ENCODE data around the gene NXF2B. TPM values are rescaled to one million over a fixed set of nuclear protein-coding genes. Genes with fewer than 3 reads are reported as not detected.
"Not testable (repeated sequence)": the region's sequence is repeated elsewhere in the genome, so short reads cannot be mapped to it uniquely, and the experiment has no call there.

The NXF2B gene, protein sequence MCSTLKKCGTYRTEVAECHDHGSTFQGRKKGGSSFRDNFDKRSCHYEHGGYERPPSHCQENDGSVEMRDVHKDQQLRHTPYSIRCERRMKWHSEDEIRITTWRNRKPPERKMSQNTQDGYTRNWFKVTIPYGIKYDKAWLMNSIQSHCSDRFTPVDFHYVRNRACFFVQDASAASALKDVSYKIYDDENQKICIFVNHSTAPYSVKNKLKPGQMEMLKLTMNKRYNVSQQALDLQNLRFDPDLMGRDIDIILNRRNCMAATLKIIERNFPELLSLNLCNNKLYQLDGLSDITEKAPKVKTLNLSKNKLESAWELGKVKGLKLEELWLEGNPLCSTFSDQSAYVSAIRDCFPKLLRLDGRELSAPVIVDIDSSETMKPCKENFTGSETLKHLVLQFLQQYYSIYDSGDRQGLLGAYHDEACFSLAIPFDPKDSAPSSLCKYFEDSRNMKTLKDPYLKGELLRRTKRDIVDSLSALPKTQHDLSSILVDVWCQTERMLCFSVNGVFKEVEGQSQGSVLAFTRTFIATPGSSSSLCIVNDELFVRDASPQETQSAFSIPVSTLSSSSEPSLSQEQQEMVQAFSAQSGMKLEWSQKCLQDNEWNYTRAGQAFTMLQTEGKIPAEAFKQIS
- total RNA-seq, result not detected in 2 replicates
- polyA plus RNA-seq, result not detected in 2 replicates
- polyA plus RNA-seq (2012), result not detected in 2 replicates
- polyA minus RNA-seq (ENCODE audit: low replicate concordance), result not detected in 2 replicates

DNA sequence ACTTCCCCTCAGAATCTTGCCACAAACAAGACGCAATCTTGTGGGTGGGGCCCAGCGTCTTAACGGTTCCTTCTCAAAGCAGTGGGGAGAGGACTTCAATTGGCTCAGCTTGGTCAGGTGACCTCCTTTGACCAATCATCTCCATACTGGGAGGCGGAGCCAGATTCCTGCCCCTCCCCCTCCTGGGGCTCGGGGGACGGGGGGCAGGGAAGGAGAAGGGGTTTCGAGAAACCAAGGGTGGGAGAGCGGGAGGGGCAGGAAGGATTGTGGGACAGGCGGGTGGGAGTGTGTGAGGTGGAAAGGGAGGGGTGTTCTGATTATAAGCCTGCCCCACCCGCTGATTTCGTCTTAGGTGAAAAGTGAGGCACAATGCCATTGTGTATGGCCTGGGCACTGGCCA, at the start of gene NXF2B:
Gene NXF2B (minus strand): TSS at position 101 of the 400 bp plus-strand sequence. CDS start 59,972 bp downstream, outside the sequence.
- not testable (repeated sequence) for H3K27ac ChIP-seq (ENCODE audit: insufficient read depth, low read length); H3K4me1 ChIP-seq (ENCODE audit: control insufficient read depth, extremely low read depth, insufficient read depth, low read length); H3K79me2 ChIP-seq (ENCODE audit: control insufficient read depth, insufficient read depth, low read length); H3K27me3 ChIP-seq (ENCODE audit: control insufficient read depth, insufficient read depth, low read length); DNase-seq (ENCODE audit: low read depth in 2 of 2); H3K4me3 ChIP-seq (replicated peaks in 1 of 4; ENCODE audit: control extremely low read depth in 1 of 4, insufficient read depth in 1 of 4, low read depth in 3 of 4, low read length in 4 of 4); H2AFZ ChIP-seq (ENCODE audit: low read length); H3K9ac ChIP-seq (ENCODE audit: insufficient read depth, low read length); H3K4me2 ChIP-seq (ENCODE audit: extremely low read depth, insufficient read depth, low read length); H3K9me3 ChIP-seq (ENCODE audit: control insufficient read depth, insufficient read depth, low read depth, low read length); H3K36me3 ChIP-seq (ENCODE audit: control insufficient read depth, insufficient read depth, low read length); H4K20me1 ChIP-seq (ENCODE audit: control insufficient read depth, extremely low read depth, insufficient read depth, low read length)

DNA sequence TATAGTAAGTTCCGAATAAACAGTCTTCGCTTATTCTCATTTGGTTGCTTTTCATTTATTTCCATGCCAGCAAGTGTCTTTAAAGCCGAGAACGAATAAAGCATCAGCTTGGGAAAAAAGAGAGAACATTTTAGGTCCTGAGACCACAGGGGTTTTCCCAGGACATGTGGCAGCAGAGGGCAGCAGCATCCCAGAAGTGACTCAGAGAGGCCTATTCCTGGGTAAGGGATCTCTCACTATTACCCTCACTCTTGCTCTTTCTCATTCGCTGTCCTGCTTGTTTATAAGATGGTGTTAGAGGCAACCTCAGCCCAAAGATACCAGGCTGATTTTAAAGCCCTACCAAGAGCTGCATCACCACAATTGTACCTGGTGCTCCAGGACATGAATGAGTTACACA, 39.0 kb upstream of the NXF2B start:
- not testable (repeated sequence) for H3K9ac ChIP-seq (ENCODE audit: insufficient read depth, low read length); H3K4me1 ChIP-seq (ENCODE audit: control insufficient read depth, extremely low read depth, insufficient read depth, low read length); H4K20me1 ChIP-seq (ENCODE audit: control insufficient read depth, extremely low read depth, insufficient read depth, low read length); H3K4me3 ChIP-seq (replicated peaks in 1 of 4; ENCODE audit: control extremely low read depth in 1 of 4, insufficient read depth in 1 of 4, low read depth in 3 of 4, low read length in 4 of 4); H3K4me2 ChIP-seq (ENCODE audit: extremely low read depth, insufficient read depth, low read length); H2AFZ ChIP-seq (ENCODE audit: low read length); H3K36me3 ChIP-seq (ENCODE audit: control insufficient read depth, insufficient read depth, low read length); DNase-seq (ENCODE audit: low read depth in 2 of 2); H3K9me3 ChIP-seq (ENCODE audit: control insufficient read depth, insufficient read depth, low read depth, low read length); H3K27ac ChIP-seq (ENCODE audit: insufficient read depth, low read length); H3K27me3 ChIP-seq (ENCODE audit: control insufficient read depth, insufficient read depth, low read length); H3K79me2 ChIP-seq (ENCODE audit: control insufficient read depth, insufficient read depth, low read length)

- H3K4me2 ChIP-seq (ENCODE audit: extremely low read depth, insufficient read depth, low read length); H3K9me3 ChIP-seq (ENCODE audit: control insufficient read depth, insufficient read depth, low read depth, low read length); H4K20me1 ChIP-seq (ENCODE audit: control insufficient read depth, extremely low read depth, insufficient read depth, low read length); H2AFZ ChIP-seq (ENCODE audit: low read length); H3K27me3 ChIP-seq (ENCODE audit: control insufficient read depth, insufficient read depth, low read length); H3K9ac ChIP-seq (ENCODE audit: insufficient read depth, low read length); DNase-seq (ENCODE audit: low read depth in 2 of 2); H3K36me3 ChIP-seq (ENCODE audit: control insufficient read depth, insufficient read depth, low read length); H3K4me3 ChIP-seq (replicated peaks in 1 of 4; ENCODE audit: control extremely low read depth in 1 of 4, insufficient read depth in 1 of 4, low read depth in 3 of 4, low read length in 4 of 4); H3K79me2 ChIP-seq (ENCODE audit: control insufficient read depth, insufficient read depth, low read length); H3K27ac ChIP-seq (ENCODE audit: insufficient read depth, low read length); H3K4me1 ChIP-seq (ENCODE audit: control insufficient read depth, extremely low read depth, insufficient read depth, low read length): not testable (repeated sequence)
Measured at GRCh38 chrX:102471762-102472220, 32.0 kb upstream of the NXF2B start, which contains the start of gene TCP11X2. TCP11X2 (minus strand) TSS chrX:102471812.

DNA sequence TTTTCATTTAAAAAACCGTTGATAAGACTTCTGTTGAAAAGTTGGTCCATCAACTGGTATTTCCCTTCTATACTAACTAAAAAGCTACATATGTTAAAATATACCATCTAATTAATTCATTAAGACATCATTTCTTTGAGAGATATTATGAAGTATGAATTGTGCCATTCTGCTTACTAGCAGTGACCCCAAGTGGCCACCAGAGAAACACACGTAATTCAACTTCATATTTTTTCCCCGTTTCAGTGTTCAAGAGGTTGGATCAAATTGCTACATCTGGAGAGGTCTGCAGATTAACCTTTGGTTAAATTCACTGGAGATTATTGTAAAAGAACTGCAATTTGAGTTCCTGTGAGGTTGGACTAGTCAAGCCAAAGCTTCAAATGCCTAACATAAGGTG, 30.4 kb upstream of the NXF2B start:
- DNase-seq (ENCODE audit: low read depth in 2 of 2); H3K4me1 ChIP-seq (ENCODE audit: control insufficient read depth, extremely low read depth, insufficient read depth, low read length); H3K4me2 ChIP-seq (ENCODE audit: extremely low read depth, insufficient read depth, low read length); H3K36me3 ChIP-seq (ENCODE audit: control insufficient read depth, insufficient read depth, low read length); H3K9me3 ChIP-seq (ENCODE audit: control insufficient read depth, insufficient read depth, low read depth, low read length); H3K27me3 ChIP-seq (ENCODE audit: control insufficient read depth, insufficient read depth, low read length); H2AFZ ChIP-seq (ENCODE audit: low read length); H3K4me3 ChIP-seq (replicated peaks in 1 of 4; ENCODE audit: control extremely low read depth in 1 of 4, insufficient read depth in 1 of 4, low read depth in 3 of 4, low read length in 4 of 4); H3K27ac ChIP-seq (ENCODE audit: insufficient read depth, low read length); H4K20me1 ChIP-seq (ENCODE audit: control insufficient read depth, extremely low read depth, insufficient read depth, low read length); H3K9ac ChIP-seq (ENCODE audit: insufficient read depth, low read length); H3K79me2 ChIP-seq (ENCODE audit: control insufficient read depth, insufficient read depth, low read length): not testable (repeated sequence)

DNA sequence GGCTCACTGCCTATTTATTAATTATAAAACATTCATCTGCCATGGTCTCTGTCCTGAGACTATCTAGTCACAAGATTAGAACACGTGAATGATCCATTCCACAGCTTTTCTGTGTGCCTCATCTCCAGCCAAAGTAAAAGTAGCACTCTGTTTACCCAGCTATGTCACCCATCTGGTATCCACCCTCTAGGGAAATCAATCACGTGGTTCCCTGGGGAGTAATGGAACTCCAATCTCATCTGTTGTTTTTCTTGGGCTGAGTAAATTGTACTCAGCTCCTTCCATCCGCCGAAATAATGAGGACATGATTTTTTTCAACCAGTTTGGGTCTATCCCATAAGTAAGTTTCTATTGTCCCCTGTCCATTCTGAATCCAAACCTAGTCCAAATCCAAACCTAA, 18.8 kb upstream of the NXF2B start:
- H2AFZ ChIP-seq (ENCODE audit: low read length); H4K20me1 ChIP-seq (ENCODE audit: control insufficient read depth, extremely low read depth, insufficient read depth, low read length); H3K9me3 ChIP-seq (ENCODE audit: control insufficient read depth, insufficient read depth, low read depth, low read length); H3K27me3 ChIP-seq (ENCODE audit: control insufficient read depth, insufficient read depth, low read length); H3K27ac ChIP-seq (ENCODE audit: insufficient read depth, low read length); DNase-seq (ENCODE audit: low read depth in 2 of 2); H3K9ac ChIP-seq (ENCODE audit: insufficient read depth, low read length); H3K36me3 ChIP-seq (ENCODE audit: control insufficient read depth, insufficient read depth, low read length); H3K4me1 ChIP-seq (ENCODE audit: control insufficient read depth, extremely low read depth, insufficient read depth, low read length); H3K4me2 ChIP-seq (ENCODE audit: extremely low read depth, insufficient read depth, low read length); H3K4me3 ChIP-seq (replicated peaks in 1 of 4; ENCODE audit: control extremely low read depth in 1 of 4, insufficient read depth in 1 of 4, low read depth in 3 of 4, low read length in 4 of 4); H3K79me2 ChIP-seq (ENCODE audit: control insufficient read depth, insufficient read depth, low read length): not testable (repeated sequence)

DNA sequence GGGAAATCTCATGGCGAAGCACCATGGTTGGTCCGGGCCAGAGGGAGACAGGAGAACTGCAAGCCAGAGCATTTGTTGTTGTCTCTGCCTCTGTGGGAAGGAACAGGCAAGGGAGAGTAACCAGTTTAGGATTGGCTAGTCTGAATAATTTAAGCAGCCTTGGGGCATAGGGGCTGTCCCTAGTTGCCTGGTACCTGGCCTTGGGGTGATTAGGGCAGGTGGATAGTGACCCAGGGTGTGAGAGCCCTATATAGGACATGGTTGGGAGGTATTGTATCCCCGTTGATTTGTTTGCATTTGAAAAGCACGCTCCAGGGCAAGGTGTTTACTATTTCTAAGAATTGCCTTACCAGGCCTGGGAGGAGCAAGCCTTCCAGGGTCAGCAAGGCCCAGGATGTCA, 25.3 kb downstream of the NXF2B start:
- not testable (repeated sequence) for H3K79me2 ChIP-seq (ENCODE audit: control insufficient read depth, insufficient read depth, low read length); H3K4me1 ChIP-seq (ENCODE audit: control insufficient read depth, extremely low read depth, insufficient read depth, low read length); H3K4me3 ChIP-seq (replicated peaks in 1 of 4; ENCODE audit: control extremely low read depth in 1 of 4, insufficient read depth in 1 of 4, low read depth in 3 of 4, low read length in 4 of 4); H2AFZ ChIP-seq (ENCODE audit: low read length); H3K9ac ChIP-seq (ENCODE audit: insufficient read depth, low read length); H3K27ac ChIP-seq (ENCODE audit: insufficient read depth, low read length); H4K20me1 ChIP-seq (ENCODE audit: control insufficient read depth, extremely low read depth, insufficient read depth, low read length); H3K9me3 ChIP-seq (ENCODE audit: control insufficient read depth, insufficient read depth, low read depth, low read length); DNase-seq (ENCODE audit: low read depth in 2 of 2); H3K27me3 ChIP-seq (ENCODE audit: control insufficient read depth, insufficient read depth, low read length); H3K36me3 ChIP-seq (ENCODE audit: control insufficient read depth, insufficient read depth, low read length); H3K4me2 ChIP-seq (ENCODE audit: extremely low read depth, insufficient read depth, low read length)
